Measurements from ENCODE around the gene CACYBP. TPM values are rescaled to one million over a fixed set of nuclear protein-coding genes. Genes with fewer than 3 reads are reported as not detected.

The CACYBP gene
- polyA plus RNA-seq, 1 donor (not counting 4 experiments of a cell fraction or from before 2014, with no cell fraction given), result 59.3 TPM

- Histone ChIP-seq H3K4me1 (ENCODE audit: control insufficient read depth, extremely low read depth, insufficient read depth, low read length) (no peaks in the 10 kb centered on the region), H2AFZ (ENCODE audit: control insufficient read depth, low read length) (no peak overlapping the region), H3K27me3 (ENCODE audit: control insufficient read depth, extremely low read depth, insufficient read depth, low read length) (peaks cover 10% of the 10 kb centered on the region), H3K9me1 (ENCODE audit: control insufficient read depth, extremely low read depth, insufficient read depth, low read length) (no peaks in the 10 kb centered on the region), H3K4me3 (ENCODE audit: control insufficient read depth in 2 of 3, extremely low read depth in 1 of 3, insufficient read depth in 2 of 3, low read depth in 1 of 3, low read length in 3 of 3) (no peak overlapping the region), H3K9ac (ENCODE audit: control insufficient read depth, extremely low read depth, insufficient read depth, low read length) (no peak overlapping the region), H3K4me2 (ENCODE audit: control insufficient read depth, extremely low read depth, insufficient read depth, low read depth, low read length) (no peak overlapping the region), H3K79me2 (ENCODE audit: control insufficient read depth, insufficient read depth, low read length) (no peaks in the 10 kb centered on the region), H3K27ac (ENCODE audit: control insufficient read depth, insufficient read depth, low read length) (no peak overlapping the region), H3K36me3 (ENCODE audit: control insufficient read depth in 2 of 2, extremely low read depth in 1 of 2, insufficient read depth in 2 of 2, low read length in 2 of 2) (no peaks in the 10 kb centered on the region), H3K9me3 (ENCODE audit: control insufficient read depth, low read depth, low read length) (no peaks in the 10 kb centered on the region), H4K20me1 (ENCODE audit: control insufficient read depth, extremely low read depth, insufficient read depth, low read length) (no peaks in the 10 kb centered on the region)
- FAIRE-seq (no peak), DNase-seq (ENCODE audit: low read depth, low spot score) (no peak)
- dilution Hi-C loops (cut with MboI; ENCODE audit: extremely low pct_ligation_motif_present, low sequenced_read_pairs), result no loop called here
- TF ChIP-seq CTCF (optimal IDR thresholded peaks at IDR 0.05 in 1 of 3, IDR thresholded peaks at IDR 0.05 in 1 of 3, conservative IDR thresholded peaks at IDR 0.05 in 1 of 3; ENCODE audit: extremely low read depth in 1 of 3, insufficient read depth in 2 of 3, low read length in 3 of 3), result no peak
- TF ChIP-seq EZH2 (IDR thresholded peaks at IDR 0.05; ENCODE audit: low read length), result no peak
Observed at GRCh38 chr1:175036476-175036875, 36.7 kb downstream of the CACYBP start.

GRCh38 chr1:175037416-175037815 is 37.7 kb downstream of the CACYBP start:
- no peaks in the 10 kb centered on the region for H3K4me1 ChIP-seq (ENCODE audit: control insufficient read depth, extremely low read depth, insufficient read depth, low read length)
- no peak for FAIRE-seq
- dilution Hi-C loops (cut with MboI; ENCODE audit: extremely low pct_ligation_motif_present, low sequenced_read_pairs), result no loop called here
- H3K9me1 ChIP-seq (ENCODE audit: control insufficient read depth, extremely low read depth, insufficient read depth, low read length), result no peaks in the 10 kb centered on the region
- H3K36me3 ChIP-seq (ENCODE audit: control insufficient read depth in 2 of 2, extremely low read depth in 1 of 2, insufficient read depth in 2 of 2, low read length in 2 of 2), result no peaks in the 10 kb centered on the region
- H3K79me2 ChIP-seq (ENCODE audit: control insufficient read depth, insufficient read depth, low read length), result no peaks in the 10 kb centered on the region
- no peak overlapping the region for H3K4me2 ChIP-seq (ENCODE audit: control insufficient read depth, extremely low read depth, insufficient read depth, low read depth, low read length)
- H2AFZ ChIP-seq (ENCODE audit: control insufficient read depth, low read length), result no peak overlapping the region
- TF ChIP-seq EZH2 (IDR thresholded peaks at IDR 0.05; ENCODE audit: low read length) (no peak), CTCF (optimal IDR thresholded peaks at IDR 0.05 in 1 of 3, IDR thresholded peaks at IDR 0.05 in 1 of 3, conservative IDR thresholded peaks at IDR 0.05 in 1 of 3; ENCODE audit: extremely low read depth in 1 of 3, insufficient read depth in 2 of 3, low read length in 3 of 3) (no peak)
- H4K20me1 ChIP-seq (ENCODE audit: control insufficient read depth, extremely low read depth, insufficient read depth, low read length), result no peaks in the 10 kb centered on the region
- no peaks in the 10 kb centered on the region for H3K9me3 ChIP-seq (ENCODE audit: control insufficient read depth, low read depth, low read length)
- no peak for DNase-seq (ENCODE audit: low read depth, low spot score)
- peaks cover 10% of the 10 kb centered on the region for H3K27me3 ChIP-seq (ENCODE audit: control insufficient read depth, extremely low read depth, insufficient read depth, low read length)
- no peak overlapping the region for H3K27ac ChIP-seq (ENCODE audit: control insufficient read depth, insufficient read depth, low read length)
- H3K4me3 ChIP-seq (ENCODE audit: control insufficient read depth in 2 of 3, extremely low read depth in 1 of 3, insufficient read depth in 2 of 3, low read depth in 1 of 3, low read length in 3 of 3), result no peak overlapping the region
- no peak overlapping the region for H3K9ac ChIP-seq (ENCODE audit: control insufficient read depth, extremely low read depth, insufficient read depth, low read length)
